Measurements from ENCODE around the gene FBXL17. TPM values are rescaled to one million over a fixed set of nuclear protein-coding genes. Genes with fewer than 3 reads are reported as not detected.

The FBXL17 gene
- polyA plus RNA-seq, 2 of the 4 experiments (the other 2 are of a cell fraction): 8.7 to 9.1 TPM

DNA sequence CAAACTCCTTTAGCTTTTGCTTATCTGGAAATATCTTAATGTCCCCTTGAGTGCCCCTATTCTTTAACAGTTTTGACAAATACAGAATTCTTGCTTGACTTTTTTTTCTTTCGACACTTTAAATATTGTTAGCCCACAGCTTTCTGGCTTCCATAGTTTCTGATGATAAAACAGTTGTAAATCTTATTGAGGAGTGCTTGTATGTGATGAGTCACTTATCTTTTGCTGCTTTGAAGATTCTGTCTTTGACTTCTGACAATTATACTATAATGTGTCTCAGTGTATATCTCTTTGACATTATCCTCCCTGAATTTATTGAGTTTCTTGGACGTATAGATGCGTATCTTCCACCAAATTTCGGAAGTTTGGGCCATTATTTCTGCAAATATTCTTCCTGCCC lies 21.6 kb downstream of the FBXL17 start:
- Histone ChIP-seq H3K9me3 (no peaks in the 10 kb centered on the region), H3K27ac (no peak overlapping the region), H3K4me2 (no peak overlapping the region), H3K4me1 (no peaks in the 10 kb centered on the region), H3K4me3 (no peak overlapping the region)
- TF ChIP-seq FOSL2 (IDR thresholded peaks at IDR 0.05) (no peak), FOSL2 (CRISPR knock-in tag; IDR thresholded peaks at IDR 0.05) (0 out of 2 replicates have a peak, but pooled peaks have one; percentile 17), BHLHE40 (IDR thresholded peaks at IDR 0.05; ENCODE audit: low read depth, low read length) (no peak)
- ChIA-PET POLR2A (interaction anchor here (0.9 kb wide), 1 partner anchor 22 kb away, joined by 4 read pairs; the partner anchor contains the start of gene FBXL17), CTCF (no interaction called here)
- ATAC-seq (no peak), DNase-seq (ENCODE audit: low read depth in 1 of 2, low spot score in 1 of 2) (no peak), FAIRE-seq (no peak)
- WGBS (ENCODE audit: missing lambda C conversion rate): 88% methylated on average over 4 of the region's 4 CpGs

DNA sequence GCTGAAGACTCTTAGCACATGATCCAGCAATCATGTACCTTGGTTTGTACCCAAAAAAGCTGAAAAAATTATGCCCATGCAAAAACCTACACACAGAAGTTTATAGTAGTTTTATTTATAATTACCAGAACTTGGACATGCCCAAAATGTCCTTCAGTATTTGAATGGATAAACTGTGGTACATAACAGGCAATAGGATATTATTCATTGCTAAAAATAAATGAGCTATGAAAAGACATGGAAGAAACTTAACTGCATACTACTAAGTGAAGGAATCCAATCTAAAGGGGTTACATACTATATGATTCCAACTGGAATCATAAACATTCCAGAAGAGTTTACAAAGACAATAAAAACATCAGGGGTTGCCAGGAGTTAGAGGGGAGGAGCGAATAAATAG lies 25.6 kb downstream of the FBXL17 start:
- no peak for FAIRE-seq
- H3K9me3 ChIP-seq: no peaks in the 10 kb centered on the region
- H3K4me3 ChIP-seq: no peak overlapping the region
- H3K4me2 ChIP-seq: no peak overlapping the region
- ATAC-seq: no peak
- DNase-seq (ENCODE audit: low read depth in 1 of 2, low spot score in 1 of 2): no peak
- no peak overlapping the region for H3K27ac ChIP-seq
- ChIA-PET POLR2A (no interaction called here), CTCF (no interaction called here)
- H3K4me1 ChIP-seq: no peaks in the 10 kb centered on the region
- TF ChIP-seq HOXB5 (CRISPR knock-in tag; IDR thresholded peaks at IDR 0.05): no peak
- 86% methylated on average over 1 of the region's 1 CpG for WGBS (ENCODE audit: missing lambda C conversion rate)

DNA sequence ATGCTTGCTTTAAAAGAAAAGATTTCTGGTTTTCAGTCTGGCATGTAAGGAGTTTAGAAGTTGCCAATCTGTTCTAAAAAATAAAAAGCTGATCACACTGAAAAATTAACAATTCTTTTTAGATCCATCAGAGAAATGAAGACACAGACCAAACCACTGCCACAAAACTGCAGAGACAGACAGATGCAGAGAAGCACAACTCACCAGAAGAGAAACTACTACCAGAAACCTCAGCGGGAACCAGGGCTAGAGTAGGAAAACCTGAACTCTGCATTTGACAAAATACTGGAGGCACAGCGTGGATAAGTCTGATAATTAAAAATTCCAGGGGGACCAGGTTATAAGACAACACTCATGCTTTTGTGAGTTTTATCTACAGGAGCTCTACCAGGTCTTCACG lies 28.8 kb downstream of the FBXL17 start:
- ChIA-PET POLR2A (no interaction called here), CTCF (interaction anchor here (1.1 to 3.0 kb wide), 2 partner anchors 20 to 93 kb away, joined by 3 to 20 read pairs; no protein-coding TSS in a partner anchor)
- H3K4me3 ChIP-seq: no peak overlapping the region
- no peak for FAIRE-seq
- H3K9me3 ChIP-seq: no peaks in the 10 kb centered on the region
- no peaks in the 10 kb centered on the region for H3K4me1 ChIP-seq
- no peak for DNase-seq (ENCODE audit: low read depth in 1 of 2, low spot score in 1 of 2)
- 86% methylated on average over 3 of the region's 3 CpGs for WGBS (ENCODE audit: missing lambda C conversion rate)
- no peak overlapping the region for H3K27ac ChIP-seq
- TF ChIP-seq, protein P1, sequence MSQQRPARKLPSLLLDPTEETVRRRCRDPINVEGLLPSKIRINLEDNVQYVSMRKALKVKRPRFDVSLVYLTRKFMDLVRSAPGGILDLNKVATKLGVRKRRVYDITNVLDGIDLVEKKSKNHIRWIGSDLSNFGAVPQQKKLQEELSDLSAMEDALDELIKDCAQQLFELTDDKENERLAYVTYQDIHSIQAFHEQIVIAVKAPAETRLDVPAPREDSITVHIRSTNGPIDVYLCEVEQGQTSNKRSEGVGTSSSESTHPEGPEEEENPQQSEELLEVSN (IDR thresholded peaks at IDR 0.05; ENCODE audit: borderline replicate concordance, low read depth): no peak
- TF ChIP-seq, protein P2, sequence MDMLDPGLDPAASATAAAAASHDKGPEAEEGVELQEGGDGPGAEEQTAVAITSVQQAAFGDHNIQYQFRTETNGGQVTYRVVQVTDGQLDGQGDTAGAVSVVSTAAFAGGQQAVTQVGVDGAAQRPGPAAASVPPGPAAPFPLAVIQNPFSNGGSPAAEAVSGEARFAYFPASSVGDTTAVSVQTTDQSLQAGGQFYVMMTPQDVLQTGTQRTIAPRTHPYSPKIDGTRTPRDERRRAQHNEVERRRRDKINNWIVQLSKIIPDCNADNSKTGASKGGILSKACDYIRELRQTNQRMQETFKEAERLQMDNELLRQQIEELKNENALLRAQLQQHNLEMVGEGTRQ (IDR thresholded peaks at IDR 0.05): no peak
- no peak for TF ChIP-seq GATA3 (IDR thresholded peaks at IDR 0.05; ENCODE audit: borderline replicate concordance)
- no peak overlapping the region for H3K4me2 ChIP-seq
- ATAC-seq: no peak

DNA sequence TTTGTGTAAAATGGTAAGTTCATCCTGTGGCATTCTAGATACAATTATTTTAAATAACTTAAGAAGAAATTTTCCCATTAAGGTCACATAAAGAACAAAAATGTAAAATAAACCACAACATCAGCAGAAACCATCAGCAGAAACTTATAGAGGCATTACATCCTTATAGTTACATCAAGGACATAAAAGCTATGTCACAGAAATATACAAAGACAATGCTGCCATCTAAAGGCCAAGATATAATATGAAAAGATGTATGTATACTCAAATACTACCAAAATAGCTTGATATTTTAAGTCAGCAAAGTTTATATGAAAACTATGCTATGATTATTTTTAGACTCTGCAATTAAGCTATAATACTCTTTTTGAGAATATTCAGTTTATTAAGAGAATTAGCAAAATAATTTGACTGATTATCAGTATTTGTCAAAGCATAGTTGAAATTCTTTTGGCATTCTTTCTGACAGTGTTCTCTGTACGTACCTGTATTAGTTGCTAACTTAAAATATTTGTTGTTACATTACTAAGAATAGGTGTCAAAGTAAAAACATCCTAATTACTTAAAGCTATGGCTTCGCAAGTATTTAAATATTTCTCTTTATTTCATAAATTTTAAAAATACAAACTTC lies 36.2 kb downstream of the FBXL17 start:
- FAIRE-seq (no peak), ATAC-seq (peak; percentile 68 to 86; a peak in 4 of 6 replicates), DNase-seq (ENCODE audit: low read depth in 1 of 2, low spot score in 1 of 2) (peak; percentile 2 to 57)
- Histone ChIP-seq H3K4me2 (no peak overlapping the region), H3K4me3 (no peak overlapping the region), H3K27ac (no peak overlapping the region), H3K4me1 (no peaks in the 10 kb centered on the region), H3K9me3 (no peaks in the 10 kb centered on the region)
- ChIA-PET POLR2A (interaction anchor here (0.7 to 1.1 kb wide), 2 partner anchors 85 to 202 kb away, joined by 4 read pairs; no protein-coding TSS in a partner anchor), CTCF (interaction anchor here (0.5 to 4.7 kb wide), 10 partner anchors 16 to 662 kb away, joined by 3 to 59 read pairs (median 3); partner anchors contain the start of gene FBXL17)
- WGBS (ENCODE audit: missing lambda C conversion rate): 67% methylated on average over 2 of the region's 2 CpGs
- TF ChIP-seq JUN (IDR thresholded peaks at IDR 0.05) (no peak), CBX2 (IDR thresholded peaks at IDR 0.05; ENCODE audit: borderline replicate concordance, low read depth) (no peak), RCOR1 (IDR thresholded peaks at IDR 0.05; ENCODE audit: low read depth, low read length) (no peak), SMC3 (IDR thresholded peaks at IDR 0.05) (peak; percentile 48; the same call in 1 of the 3 replicates), MAFK (IDR thresholded peaks at IDR 0.05; ENCODE audit: partially characterized antibody) (peak; percentile 79), RAD21 (conservative IDR thresholded peaks at IDR 0.05 in 1 of 2, IDR thresholded peaks at IDR 0.05 in 1 of 2) (peak; percentile 67 to 76), CHD2 (IDR thresholded peaks at IDR 0.05; ENCODE audit: low read length, partially characterized antibody) (no peak), PHF8 (IDR thresholded peaks at IDR 0.05; ENCODE audit: borderline replicate concordance, low read depth) (no peak), FOXS1 (CRISPR knock-in tag; IDR thresholded peaks at IDR 0.05) (no peak), NFE2L2 (conservative IDR thresholded peaks at IDR 0.05; ENCODE audit: low read length) (no peak), KDM1A (IDR thresholded peaks at IDR 0.05; ENCODE audit: low read depth) (no peak)
- TF ChIP-seq, protein P3, sequence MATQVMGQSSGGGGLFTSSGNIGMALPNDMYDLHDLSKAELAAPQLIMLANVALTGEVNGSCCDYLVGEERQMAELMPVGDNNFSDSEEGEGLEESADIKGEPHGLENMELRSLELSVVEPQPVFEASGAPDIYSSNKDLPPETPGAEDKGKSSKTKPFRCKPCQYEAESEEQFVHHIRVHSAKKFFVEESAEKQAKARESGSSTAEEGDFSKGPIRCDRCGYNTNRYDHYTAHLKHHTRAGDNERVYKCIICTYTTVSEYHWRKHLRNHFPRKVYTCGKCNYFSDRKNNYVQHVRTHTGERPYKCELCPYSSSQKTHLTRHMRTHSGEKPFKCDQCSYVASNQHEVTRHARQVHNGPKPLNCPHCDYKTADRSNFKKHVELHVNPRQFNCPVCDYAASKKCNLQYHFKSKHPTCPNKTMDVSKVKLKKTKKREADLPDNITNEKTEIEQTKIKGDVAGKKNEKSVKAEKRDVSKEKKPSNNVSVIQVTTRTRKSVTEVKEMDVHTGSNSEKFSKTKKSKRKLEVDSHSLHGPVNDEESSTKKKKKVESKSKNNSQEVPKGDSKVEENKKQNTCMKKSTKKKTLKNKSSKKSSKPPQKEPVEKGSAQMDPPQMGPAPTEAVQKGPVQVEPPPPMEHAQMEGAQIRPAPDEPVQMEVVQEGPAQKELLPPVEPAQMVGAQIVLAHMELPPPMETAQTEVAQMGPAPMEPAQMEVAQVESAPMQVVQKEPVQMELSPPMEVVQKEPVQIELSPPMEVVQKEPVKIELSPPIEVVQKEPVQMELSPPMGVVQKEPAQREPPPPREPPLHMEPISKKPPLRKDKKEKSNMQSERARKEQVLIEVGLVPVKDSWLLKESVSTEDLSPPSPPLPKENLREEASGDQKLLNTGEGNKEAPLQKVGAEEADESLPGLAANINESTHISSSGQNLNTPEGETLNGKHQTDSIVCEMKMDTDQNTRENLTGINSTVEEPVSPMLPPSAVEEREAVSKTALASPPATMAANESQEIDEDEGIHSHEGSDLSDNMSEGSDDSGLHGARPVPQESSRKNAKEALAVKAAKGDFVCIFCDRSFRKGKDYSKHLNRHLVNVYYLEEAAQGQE (IDR thresholded peaks at IDR 0.05): no peak
- TF ChIP-seq, protein P4, sequence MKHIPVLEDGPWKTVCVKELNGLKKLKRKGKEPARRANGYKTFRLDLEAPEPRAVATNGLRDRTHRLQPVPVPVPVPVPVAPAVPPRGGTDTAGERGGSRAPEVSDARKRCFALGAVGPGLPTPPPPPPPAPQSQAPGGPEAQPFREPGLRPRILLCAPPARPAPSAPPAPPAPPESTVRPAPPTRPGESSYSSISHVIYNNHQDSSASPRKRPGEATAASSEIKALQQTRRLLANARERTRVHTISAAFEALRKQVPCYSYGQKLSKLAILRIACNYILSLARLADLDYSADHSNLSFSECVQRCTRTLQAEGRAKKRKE (CRISPR knock-in tag; IDR thresholded peaks at IDR 0.05; ENCODE audit: low read depth): no peak
- TF ChIP-seq, protein P5, sequence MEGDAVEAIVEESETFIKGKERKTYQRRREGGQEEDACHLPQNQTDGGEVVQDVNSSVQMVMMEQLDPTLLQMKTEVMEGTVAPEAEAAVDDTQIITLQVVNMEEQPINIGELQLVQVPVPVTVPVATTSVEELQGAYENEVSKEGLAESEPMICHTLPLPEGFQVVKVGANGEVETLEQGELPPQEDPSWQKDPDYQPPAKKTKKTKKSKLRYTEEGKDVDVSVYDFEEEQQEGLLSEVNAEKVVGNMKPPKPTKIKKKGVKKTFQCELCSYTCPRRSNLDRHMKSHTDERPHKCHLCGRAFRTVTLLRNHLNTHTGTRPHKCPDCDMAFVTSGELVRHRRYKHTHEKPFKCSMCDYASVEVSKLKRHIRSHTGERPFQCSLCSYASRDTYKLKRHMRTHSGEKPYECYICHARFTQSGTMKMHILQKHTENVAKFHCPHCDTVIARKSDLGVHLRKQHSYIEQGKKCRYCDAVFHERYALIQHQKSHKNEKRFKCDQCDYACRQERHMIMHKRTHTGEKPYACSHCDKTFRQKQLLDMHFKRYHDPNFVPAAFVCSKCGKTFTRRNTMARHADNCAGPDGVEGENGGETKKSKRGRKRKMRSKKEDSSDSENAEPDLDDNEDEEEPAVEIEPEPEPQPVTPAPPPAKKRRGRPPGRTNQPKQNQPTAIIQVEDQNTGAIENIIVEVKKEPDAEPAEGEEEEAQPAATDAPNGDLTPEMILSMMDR (IDR thresholded peaks at IDR 0.05): peak; percentile 67

Data from A549 (cell line).